B cell (primary cell): Measurements from ENCODE around the gene CEP295NL. TPM values are rescaled to one million over a fixed set of nuclear protein-coding genes. Genes with fewer than 3 reads are reported as not detected.
A peak's percentile ranks its signal among the peaks of the same experiment; 100 is the strongest.

Experiments used
- ATAC-seq: fragments of 200-7000 bp; cut with Tn5 transposase; one replicate; pipeline ENCODE4 v1.10.0; 2021; ENCODE audit warnings: low read depth, mild to moderate bottlenecking, moderate number of reproducible peaks, moderate library complexity
- CTCF ChIA-PET: fragments of 350-600 bp; sonication (Branson Sonifier 250); formaldehyde crosslinking; loops from one replicate; lab custom pipeline; 2021; ENCODE audit warnings: antibody characterized with exemption, inconsistent platforms; lab: Charles Lee
- POLR2A ChIA-PET: fragments of 350-600 bp; sonication (Branson Sonifier 250); formaldehyde crosslinking; loops from one replicate; lab custom pipeline; 2021; ENCODE audit warnings: antibody characterized with exemption; lab: Charles Lee
- DNase-seq: peaks from one replicate; pipeline ENCODE4 v3.0.0; 2013
- H2AFZ ChIP-seq: 2 replicates; pipeline ENCODE4 v1.6.1; 2012; ENCODE audit warnings: mild to moderate bottlenecking, low read depth, low read length; ENCODE audit not compliant: insufficient read depth, poor library complexity, severe bottlenecking
- H3K27ac ChIP-seq, 2 donors: 1 replicate in 1 of 2; 2 replicates in 1 of 2; pipeline ENCODE4 v1.5.1; 2012 to 2013; ENCODE audit warnings: low read length in 2 of 2, mild to moderate bottlenecking in 2 of 2, moderate library complexity in 1 of 2
- H3K27me3 ChIP-seq, 4 experiments: fragments of 200-600 bp in 1 of 4; sonication (generic) in 1 of 4; replicated peaks in 1 of 4; 1 replicate in 2 of 4; 2 replicates in 2 of 4; pipeline versions ENCODE4 v1.6.1 to v1.7.0; 2013 to 2016; ENCODE audit warnings: low read length in 3 of 4, mild to moderate bottlenecking in 2 of 4, mixed read lengths in 1 of 4, moderate library complexity in 1 of 4; ENCODE audit not compliant: insufficient read depth in 4 of 4, control insufficient read depth in 3 of 4; ENCODE audit errors: control extremely low read depth in 1 of 4
- H3K36me3 ChIP-seq, 2 experiments: replicated peaks in 1 of 2; 1 replicate in 1 of 2; 2 replicates in 1 of 2; pipeline versions ENCODE4 v1.6.1 to v1.7.1; 2013; ENCODE audit warnings: low read length in 1 of 2; ENCODE audit not compliant: insufficient read depth in 2 of 2, control insufficient read depth in 1 of 2; ENCODE audit errors: control extremely low read depth in 1 of 2, extremely low read depth in 1 of 2
- H3K4me1 ChIP-seq, 2 donors: fragments of 200-600 bp in 1 of 2; sonication (generic) in 1 of 2; 1 replicate in 1 of 2; 2 replicates in 1 of 2; pipeline versions ENCODE4 v1.5.1 to v1.6.1; 2013 to 2017; ENCODE audit warnings: low read length in 2 of 2; ENCODE audit not compliant: control insufficient read depth in 2 of 2, insufficient read depth in 2 of 2
- H3K4me2 ChIP-seq: replicated peaks from 2 replicates; pipeline ENCODE3; 2012; ENCODE audit warnings: mild to moderate bottlenecking, low read depth, low read length; ENCODE audit not compliant: poor library complexity, severe bottlenecking
- H3K4me3 ChIP-seq, 5 experiments: fragments of 200-600 bp in 1 of 5; sonication (generic) in 1 of 5; 1 replicate in 3 of 5; 2 replicates in 2 of 5; pipeline versions ENCODE4 v1.5.1 to v1.7.0; 2011 to 2016; ENCODE audit warnings: low read length in 4 of 5, mild to moderate bottlenecking in 4 of 5, low read depth in 2 of 5, control low read depth in 1 of 5, moderate library complexity in 1 of 5; ENCODE audit not compliant: insufficient read depth in 1 of 5; ENCODE audit errors: control extremely low read depth in 1 of 5, extremely low read depth in 1 of 5
- H3K79me2 ChIP-seq: fragments of 200-600 bp; sonication (generic); one replicate; pipeline ENCODE4 v1.6.0; 2016; ENCODE audit warnings: low read length; ENCODE audit not compliant: control insufficient read depth, insufficient read depth
- H3K9ac ChIP-seq: fragments of 200-600 bp; sonication (generic); 2 replicates; pipeline ENCODE4 v1.6.1; 2017; ENCODE audit warnings: mild to moderate bottlenecking, low read length, moderate library complexity
- H3K9me3 ChIP-seq, 3 donors: one replicate each; pipeline versions ENCODE4 v1.6.1 to v1.7.1; 2013; ENCODE audit warnings: low read length in 2 of 3; ENCODE audit not compliant: control insufficient read depth in 2 of 3, insufficient read depth in 1 of 3; ENCODE audit errors: control extremely low read depth in 1 of 3
- H4K20me1 ChIP-seq: 2 replicates; pipeline ENCODE4 v1.6.0; 2012; ENCODE audit warnings: mild to moderate bottlenecking, low read length; ENCODE audit not compliant: insufficient read depth, control insufficient read depth, poor library complexity, severe bottlenecking
- H3K27ac Mint-ChIP-seq: one replicate; pipeline ENCODE4 v1.8.0; 2021; ENCODE audit warnings: mixed read lengths
- H3K27me3 Mint-ChIP-seq: one replicate; pipeline ENCODE4 v1.8.0; 2021; ENCODE audit warnings: mixed read lengths
- H3K4me1 Mint-ChIP-seq: one replicate; pipeline ENCODE4 v1.8.0; 2021; ENCODE audit warnings: mixed read lengths
- H3K4me3 Mint-ChIP-seq: one replicate; pipeline ENCODE4 v1.8.0; 2021; ENCODE audit warnings: mixed read lengths
- H3K9me3 Mint-ChIP-seq: one replicate; pipeline ENCODE4 v1.8.0; 2022; ENCODE audit warnings: mixed read lengths; ENCODE audit not compliant: insufficient read depth
- EZH2 ChIP-seq: IDR thresholded peaks from 2 replicates; pipeline ENCODE4 v1.6.1; 2012; ENCODE audit warnings: borderline replicate concordance, low read depth, mild to moderate bottlenecking, moderate library complexity, low read length; ENCODE audit not compliant: insufficient read depth, poor library complexity, severe bottlenecking
- WGBS: methylation state at CpG from one replicate; pipeline ENCODE4 v1.1.5; 2013; ENCODE audit warnings: missing lambda C conversion rate; ENCODE audit not compliant: insufficient coverage; 5-methylcytosine and 5-hydroxymethylcytosine counted together
- intact Hi-C: fragments of 100-400 bp; cut with micrococcal nuclease; formaldehyde crosslinking; loops from one replicate; pipeline ENCODE4 v1.10.0; 2022
- polyA plus RNA-seq: library from polyadenylated mRNA; depleted of rRNA; stranded (reverse); fragments of >200 nt; gene quantifications from 2 replicates; pipeline ENCODE4 v1.2.3, GENCODE V29; 2012
- total RNA-seq, 2 donors: library from RNA; stranded (reverse); fragments of 120-200 nt in 1 of 2; gene quantifications; 1 replicate in 1 of 2; 2 replicates in 1 of 2; pipeline versions ENCODE4 v1.2.3 to v1.2.4, GENCODE V29; 2013 to 2022
- TF ChIP-seq, protein P1 (sequence below): fragments of 200-600 bp; IDR thresholded peaks from one replicate; pipeline ENCODE4 v1.8.0; 2022; ENCODE audit warnings: antibody characterized with exemption, mild to moderate bottlenecking

CEP295NL gene
- total and polyA plus RNA-seq, 2 donors (not counting 1 experiment from before 2014, with no cell fraction given) = 0.09 to 1.3 TPM

GRCh38 chr17:78922816-78923498, 20.0 kb upstream of the CEP295NL start:
- Histone ChIP-seq H3K4me3 (no peak overlapping the region), H3K27ac (peak overlapping the region in 1 of 2 donors; percentile 28), H3K9ac (no peak overlapping the region), H3K79me2 (no peaks in the 10 kb centered on the region), H2AFZ (no peak overlapping the region), H3K36me3 (no peaks in the 10 kb centered on the region), H3K4me1 (peaks cover 15 to 27% of the 10 kb centered on the region in 2 donors), H3K4me2 (peak overlapping the region; percentile 90), H3K27me3 (peaks cover 0 to 8% (median 2%) of the 10 kb centered on the region in 4 experiments), H3K9me3 (no peaks in the 10 kb centered on the region), H4K20me1 (no peaks in the 10 kb centered on the region)
- ChIA-PET POLR2A (no interaction called here), CTCF (interaction anchor here (1.0 to 1.2 kb wide), 2 partner anchors 34 to 35 kb away, joined by 4 read pairs; no protein-coding TSS in a partner anchor)
- ATAC-seq (no peak), DNase-seq (no peak)
- Mint-ChIP-seq H3K9me3 (no peaks in the 10 kb centered on the region), H3K4me3 (peak overlapping the region; percentile 88), H3K27ac (peak overlapping the region; percentile 87), H3K27me3 (peaks cover 6% of the 10 kb centered on the region), H3K4me1 (peaks cover 13% of the 10 kb centered on the region)
- WGBS = 68% methylated on average over 7 of the region's 13 CpGs
- TF ChIP-seq, protein P1, sequence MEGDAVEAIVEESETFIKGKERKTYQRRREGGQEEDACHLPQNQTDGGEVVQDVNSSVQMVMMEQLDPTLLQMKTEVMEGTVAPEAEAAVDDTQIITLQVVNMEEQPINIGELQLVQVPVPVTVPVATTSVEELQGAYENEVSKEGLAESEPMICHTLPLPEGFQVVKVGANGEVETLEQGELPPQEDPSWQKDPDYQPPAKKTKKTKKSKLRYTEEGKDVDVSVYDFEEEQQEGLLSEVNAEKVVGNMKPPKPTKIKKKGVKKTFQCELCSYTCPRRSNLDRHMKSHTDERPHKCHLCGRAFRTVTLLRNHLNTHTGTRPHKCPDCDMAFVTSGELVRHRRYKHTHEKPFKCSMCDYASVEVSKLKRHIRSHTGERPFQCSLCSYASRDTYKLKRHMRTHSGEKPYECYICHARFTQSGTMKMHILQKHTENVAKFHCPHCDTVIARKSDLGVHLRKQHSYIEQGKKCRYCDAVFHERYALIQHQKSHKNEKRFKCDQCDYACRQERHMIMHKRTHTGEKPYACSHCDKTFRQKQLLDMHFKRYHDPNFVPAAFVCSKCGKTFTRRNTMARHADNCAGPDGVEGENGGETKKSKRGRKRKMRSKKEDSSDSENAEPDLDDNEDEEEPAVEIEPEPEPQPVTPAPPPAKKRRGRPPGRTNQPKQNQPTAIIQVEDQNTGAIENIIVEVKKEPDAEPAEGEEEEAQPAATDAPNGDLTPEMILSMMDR = no peak
- no peak for TF ChIP-seq EZH2
- intact Hi-C loops = loop anchor here (1.0 kb wide), 1 partner anchor 58 kb away; no protein-coding TSS in a partner anchor

DNA sequence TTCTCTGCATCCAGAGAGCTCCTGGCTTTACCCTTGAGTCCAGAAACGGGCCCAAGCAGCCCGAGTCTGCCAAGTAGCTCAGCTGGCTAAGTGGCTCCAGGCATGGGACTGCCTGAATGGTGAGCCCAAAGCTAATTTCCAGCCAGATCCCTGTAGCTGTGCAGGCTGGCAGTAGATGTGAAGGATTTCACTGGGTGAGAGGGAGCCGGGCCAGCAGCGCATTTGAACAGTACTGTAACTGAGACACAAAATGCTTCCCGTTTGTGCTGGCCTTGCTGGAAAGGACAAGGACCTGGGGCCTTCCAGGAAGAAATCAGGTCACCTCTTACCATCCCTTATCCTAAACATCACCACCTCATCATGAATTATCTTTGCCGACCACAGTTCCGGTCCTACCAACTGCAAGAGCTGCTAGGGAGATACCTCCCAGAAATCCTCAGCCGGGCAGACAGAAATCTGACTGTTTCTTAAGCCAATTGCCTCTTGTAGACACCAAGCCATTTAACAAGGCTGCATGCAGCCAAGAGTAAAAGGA, 18.5 kb upstream of the CEP295NL start:
- no peaks in the 10 kb centered on the region for H3K36me3 ChIP-seq
- peaks cover 17 to 29% of the 10 kb centered on the region in 2 donors for H3K4me1 ChIP-seq
- Mint-ChIP-seq H3K9me3 (no peaks in the 10 kb centered on the region), H3K27me3 (peaks cover 4% of the 10 kb centered on the region), H3K4me1 (peaks cover 15% of the 10 kb centered on the region), H3K4me3 (no peak overlapping the region), H3K27ac (no peak overlapping the region)
- no peaks in the 10 kb centered on the region for H4K20me1 ChIP-seq
- no peaks in the 10 kb centered on the region for H3K79me2 ChIP-seq
- ChIA-PET CTCF (interaction anchor here (2.0 kb wide), 1 partner anchor 55 kb away, joined by 9 read pairs; no protein-coding TSS in a partner anchor), POLR2A (no interaction called here)
- no peak overlapping the region for H3K4me3 ChIP-seq
- ATAC-seq (no peak), DNase-seq (no peak)
- H3K9me3 ChIP-seq = no peaks in the 10 kb centered on the region
- H3K27ac ChIP-seq = no peak overlapping the region
- H3K4me2 ChIP-seq = no peak overlapping the region
- no peak overlapping the region for H2AFZ ChIP-seq
- intact Hi-C loops = no loop called here
- H3K27me3 ChIP-seq = peaks cover 0 to 8% (median 2%) of the 10 kb centered on the region in 4 experiments
- H3K9ac ChIP-seq = no peak overlapping the region
- TF ChIP-seq, protein P1 = no peak
- TF ChIP-seq EZH2 = no peak
- WGBS = 90% methylated on average over 7 of the region's 8 CpGs
